NCI-H526 treated with DMSO at 0.1 percent for 48 hours (cell line): ENCODE results near the gene WNK1.

Source experiments
- DNase-seq: peaks from one replicate; lab custom pipeline; 2025; lab: John Stamatoyannopoulos, UW

Gene WNK1

GRCh38 chr12:954741-955140 lies 202.4 kb downstream of the WNK1 start:
- no peak for DNase-seq

- no peak for DNase-seq
These were observed 203.6 kb downstream of the WNK1 start for GRCh38 chr12:955939-956338.

DNA sequence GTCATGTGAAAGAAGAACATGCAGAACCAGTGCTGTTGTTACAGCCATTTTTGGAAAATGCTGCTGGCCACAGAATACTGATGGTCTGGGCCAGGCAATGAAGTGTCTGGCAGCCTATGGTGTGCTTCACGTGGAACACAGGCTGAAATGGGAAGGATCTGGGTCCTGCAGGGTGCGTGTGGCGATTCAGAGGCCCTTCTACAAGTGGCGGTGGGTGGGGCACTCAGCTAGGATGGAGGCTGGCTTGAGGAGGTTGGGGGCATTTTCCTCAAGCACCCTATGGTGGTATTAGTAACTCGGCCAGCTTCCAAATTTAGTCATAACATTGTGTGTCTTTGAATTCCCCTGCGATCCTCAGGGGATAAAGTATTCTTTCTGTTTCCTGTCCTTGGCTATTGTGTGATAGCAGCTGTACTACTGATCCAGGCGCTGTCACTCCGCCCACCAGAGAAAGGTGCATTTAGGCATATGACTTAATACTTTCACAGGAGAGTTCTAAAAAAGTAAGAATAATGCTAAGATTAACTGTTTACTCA lies 206.3 kb downstream of the WNK1 start:
- DNase-seq, result no peak
